NCI-H1436 treated with DMSO at 0.1 percent for 48 hours (cell line): Measurements from ENCODE around the gene FAM229A.

Experiments
- DNase-seq: peaks from one replicate; lab custom pipeline; 2025; lab: John Stamatoyannopoulos, UW

The FAM229A gene

GRCh38 chr1:32330558-32331151, 31.6 kb downstream of the FAM229A start:
- DNase-seq, result no peak

- DNase-seq, result no peak
Observed at GRCh38 chr1:32329931-32330466, 32.3 kb downstream of the FAM229A start.

GRCh38 chr1:32327204-32327603, 35.1 kb downstream of the FAM229A start:
- no peak for DNase-seq

- no peak for DNase-seq
Observed at GRCh38 chr1:32321712-32322291, 40.5 kb downstream of the FAM229A start.

- DNase-seq, result no peak
Observed at GRCh38 chr1:32318127-32318869, 44.0 kb downstream of the FAM229A start.

- DNase-seq, result no peak
Observed at GRCh38 chr1:32316903-32317277, 45.4 kb downstream of the FAM229A start.

- DNase-seq, result no peak
Observed at GRCh38 chr1:32311709-32312393, 50.4 kb downstream of the FAM229A start.
